Epidermal melanocyte (primary cell): ENCODE data around the gene MYL1.

Source experiments
- DNase-seq: peaks from one replicate; pipeline ENCODE4 v3.0.0; 2011; ENCODE audit warnings: low spot score; ENCODE audit not compliant: insufficient read length

Gene MYL1

DNA sequence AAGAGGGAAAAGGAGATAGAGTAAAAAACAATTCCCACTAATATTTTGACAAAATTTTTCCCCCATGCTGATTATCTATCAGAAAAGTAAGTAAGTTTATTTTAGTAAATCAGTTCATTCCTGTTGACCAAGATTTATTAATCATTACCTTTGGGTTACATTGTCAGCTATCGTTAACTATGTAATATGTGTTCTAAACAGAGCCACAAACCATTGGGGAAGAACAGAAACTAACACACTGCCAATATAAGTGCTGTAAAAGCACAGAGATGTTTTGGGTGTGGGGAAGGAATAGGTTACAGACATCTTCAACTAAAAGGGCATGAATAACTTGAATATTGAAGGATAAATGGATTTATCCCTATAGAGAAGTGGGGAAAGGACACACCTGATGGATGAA, 47.3 kb downstream of the MYL1 start:
- DNase-seq: no peak

DNA sequence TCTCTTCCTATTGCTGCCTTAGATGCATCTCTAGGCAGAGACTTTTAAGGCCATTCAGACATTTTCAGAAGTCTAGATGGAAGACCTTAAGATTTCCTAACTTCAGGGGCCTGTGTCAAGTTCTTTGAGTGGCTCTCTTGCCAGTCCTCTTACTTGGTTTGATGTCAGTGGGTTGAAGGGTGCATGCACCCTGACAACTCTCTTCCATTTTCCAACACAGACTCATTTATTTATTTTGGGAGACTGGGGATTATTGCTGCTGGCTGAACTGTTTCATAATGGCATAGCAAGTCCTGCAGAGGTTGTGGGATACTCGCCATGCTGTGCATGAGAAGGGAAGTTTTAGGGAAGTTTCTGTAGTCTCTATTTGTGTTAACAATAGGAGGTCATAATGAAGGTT, 50.7 kb downstream of the MYL1 start:
- DNase-seq: no peak

- no peak for DNase-seq
Observed at GRCh38 chr2:210263841-210264240, 51.1 kb downstream of the MYL1 start.

GRCh38 chr2:210262036-210262435, 52.9 kb downstream of the MYL1 start:
- no peak for DNase-seq

DNA sequence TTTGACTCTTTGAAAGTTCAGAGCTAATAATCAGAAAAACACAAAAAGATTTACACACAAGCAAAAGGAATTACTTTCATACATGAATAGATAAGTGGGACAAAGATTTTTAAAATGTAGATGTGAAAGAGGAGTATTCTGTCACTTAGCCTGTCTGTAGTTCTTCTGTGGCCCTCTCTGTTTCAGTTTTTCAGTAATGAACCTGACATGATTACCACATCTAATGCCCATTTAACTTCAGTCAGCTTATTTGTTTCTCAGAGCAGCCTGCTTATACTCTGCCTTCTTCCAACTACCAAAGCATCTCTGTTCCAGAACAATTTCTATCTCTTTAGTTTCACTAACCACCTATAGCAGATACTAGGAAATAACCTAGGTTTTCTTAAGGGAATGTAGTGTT, 55.3 kb downstream of the MYL1 start:
- no peak for DNase-seq

DNA sequence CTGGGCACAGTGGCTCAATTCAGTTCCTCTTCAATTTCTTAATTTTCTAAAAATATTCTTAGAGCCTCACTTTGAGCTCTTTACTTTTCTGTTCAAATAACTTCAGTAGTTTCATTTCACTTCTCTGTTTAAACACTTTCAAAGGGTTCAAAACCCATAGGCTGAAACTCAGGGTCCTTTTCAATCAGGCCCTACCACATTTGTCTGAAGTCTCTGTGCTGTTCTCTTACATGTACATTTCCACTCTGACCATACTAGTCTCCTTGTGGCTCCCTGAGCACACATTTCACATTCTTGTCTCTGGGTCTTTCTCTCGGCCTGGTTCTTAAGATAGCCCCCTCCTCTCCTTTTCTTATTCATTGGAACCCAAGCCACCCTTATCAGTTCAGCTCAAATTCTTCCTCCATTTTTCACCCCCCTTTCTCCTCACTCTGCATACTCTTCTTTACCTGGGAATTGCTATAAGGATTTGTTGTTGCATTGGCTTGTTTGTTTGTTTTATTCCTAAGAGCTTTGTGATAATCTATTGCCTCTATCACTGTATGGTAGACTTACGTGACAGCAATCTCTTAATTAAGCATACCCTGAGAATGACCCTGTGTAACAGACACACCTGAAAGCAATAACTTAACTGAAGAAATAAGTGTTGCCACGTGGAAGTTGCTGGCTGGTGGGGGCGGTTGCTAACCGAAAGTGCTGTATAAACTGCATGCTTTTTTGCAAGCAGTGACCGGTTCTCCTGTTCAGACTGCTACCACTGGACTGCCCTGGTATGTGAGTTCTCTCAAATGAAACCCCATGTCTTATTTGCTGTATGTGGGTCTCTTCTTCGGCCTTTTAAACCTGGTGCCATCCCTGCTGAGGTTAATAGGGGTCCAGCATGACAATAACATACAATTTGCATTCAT, 62.0 kb downstream of the MYL1 start:
- DNase-seq: no peak

- DNase-seq: no peak
Observed at GRCh38 chr2:210250622-210251021, 64.4 kb downstream of the MYL1 start.
